Measurements from ENCODE around the gene KCNQ2.

KCNQ2 gene

GRCh38 chr20:63418617-63419016 lies 53.8 kb downstream of the KCNQ2 start:
- no peak for TF ChIP-seq CTCF (IDR thresholded peaks at IDR 0.05; ENCODE audit: low read depth, low read length, poor library complexity, severe bottlenecking)
- H3K36me3 ChIP-seq (ENCODE audit: control insufficient read depth, low read length) = no peaks in the 10 kb centered on the region
- H3K27me3 ChIP-seq (ENCODE audit: control insufficient read depth, low read length) = no peaks in the 10 kb centered on the region
- no peak overlapping the region for H3K4me3 ChIP-seq (ENCODE audit: low read length)
- no peaks in the 10 kb centered on the region for H3K4me1 ChIP-seq (ENCODE audit: control insufficient read depth, low read length)
- H4K20me1 ChIP-seq (ENCODE audit: control insufficient read depth, insufficient read depth, low read depth, low read length) = no peaks in the 10 kb centered on the region
- H3K79me2 ChIP-seq (ENCODE audit: control insufficient read depth, low read length) = no peaks in the 10 kb centered on the region
- H3K4me2 ChIP-seq (ENCODE audit: low read length) = no peak overlapping the region
- H3K27ac ChIP-seq (ENCODE audit: low read depth, low read length) = no peak overlapping the region
- no peaks in the 10 kb centered on the region for H3F3A ChIP-seq (ENCODE audit: control insufficient read depth, insufficient read depth)
- H3K9me2 ChIP-seq (replicated peaks; ENCODE audit: control insufficient read depth, low read length) = no peaks in the 10 kb centered on the region
- H3K9me3 ChIP-seq (ENCODE audit: control insufficient read depth, insufficient read depth, low read length) = no peaks in the 10 kb centered on the region

- Histone ChIP-seq H3K27ac (ENCODE audit: low read depth, low read length) (no peak overlapping the region), H3K36me3 (ENCODE audit: control insufficient read depth, low read length) (no peaks in the 10 kb centered on the region), H4K20me1 (ENCODE audit: control insufficient read depth, insufficient read depth, low read depth, low read length) (no peaks in the 10 kb centered on the region), H3K79me2 (ENCODE audit: control insufficient read depth, low read length) (no peaks in the 10 kb centered on the region), H3K9me3 (ENCODE audit: control insufficient read depth, insufficient read depth, low read length) (no peaks in the 10 kb centered on the region), H3K4me2 (ENCODE audit: low read length) (no peak overlapping the region), H3K27me3 (ENCODE audit: control insufficient read depth, low read length) (no peaks in the 10 kb centered on the region), H3K4me1 (ENCODE audit: control insufficient read depth, low read length) (no peaks in the 10 kb centered on the region), H3K9me2 (replicated peaks; ENCODE audit: control insufficient read depth, low read length) (no peaks in the 10 kb centered on the region), H3K4me3 (ENCODE audit: low read length) (no peak overlapping the region), H3F3A (ENCODE audit: control insufficient read depth, insufficient read depth) (no peaks in the 10 kb centered on the region)
- TF ChIP-seq EZH2phosphoT487 (IDR thresholded peaks at IDR 0.05; ENCODE audit: borderline replicate concordance, low read length) = no peak
- no peak for TF ChIP-seq CTCF (IDR thresholded peaks at IDR 0.05; ENCODE audit: low read depth, low read length, poor library complexity, severe bottlenecking)
These were observed 54.7 kb downstream of the KCNQ2 start for GRCh38 chr20:63417738-63418120.

- Histone ChIP-seq H3K27ac (ENCODE audit: low read depth, low read length) (no peak overlapping the region), H3K4me3 (ENCODE audit: low read length) (no peak overlapping the region), H3K36me3 (ENCODE audit: control insufficient read depth, low read length) (no peaks in the 10 kb centered on the region), H3K9me2 (replicated peaks; ENCODE audit: control insufficient read depth, low read length) (no peaks in the 10 kb centered on the region), H3K79me2 (ENCODE audit: control insufficient read depth, low read length) (no peaks in the 10 kb centered on the region), H3K4me2 (ENCODE audit: low read length) (no peak overlapping the region), H3K4me1 (ENCODE audit: control insufficient read depth, low read length) (no peaks in the 10 kb centered on the region), H4K20me1 (ENCODE audit: control insufficient read depth, insufficient read depth, low read depth, low read length) (no peaks in the 10 kb centered on the region), H3K9me3 (ENCODE audit: control insufficient read depth, insufficient read depth, low read length) (no peaks in the 10 kb centered on the region), H3K27me3 (ENCODE audit: control insufficient read depth, low read length) (no peaks in the 10 kb centered on the region), H3F3A (ENCODE audit: control insufficient read depth, insufficient read depth) (no peaks in the 10 kb centered on the region)
- no peak for TF ChIP-seq CTCF (IDR thresholded peaks at IDR 0.05; ENCODE audit: low read depth, low read length, poor library complexity, severe bottlenecking)
- no peak for TF ChIP-seq EZH2phosphoT487 (IDR thresholded peaks at IDR 0.05; ENCODE audit: borderline replicate concordance, low read length)
These were observed 55.2 kb downstream of the KCNQ2 start for GRCh38 chr20:63417097-63417737.
